OCI-LY7 (cell line): Measurements from ENCODE around the gene AGBL3. TPM values are rescaled to one million over a fixed set of nuclear protein-coding genes. Genes with fewer than 3 reads are reported as not detected.

Source experiments
- BruUV-seq: library from RNA; stranded (reverse); fragments of 400-500 nt; replicated peaks from 2 replicates; lab custom pipeline; 2021; lab: Mats Ljungman, UMichigan
- CTCF ChIA-PET: fragments of 300-600 bp; sonication (Branson Sonifier 250); formaldehyde crosslinking; loops from one replicate; lab custom pipeline; 2022; ENCODE audit warnings: antibody characterized with exemption; ENCODE audit not compliant: unreplicated experiment; lab: Charles Lee
- POLR2A ChIA-PET: fragments of 300-600 bp; sonication (Branson Sonifier 250); formaldehyde crosslinking; loops from one replicate; lab custom pipeline; 2022; ENCODE audit warnings: antibody characterized with exemption; lab: Charles Lee
- DNase-seq: peaks from one replicate; pipeline ENCODE4 v3.0.0-alpha.2; 2015; ENCODE audit warnings: low spot score
- H2AFZ ChIP-seq: fragments of 200-600 bp; sonication (generic), shearing (Covaris generic); 2 replicates; pipeline ENCODE4 v1.6.1; 2014; ENCODE audit warnings: mild to moderate bottlenecking, antibody characterized with exemption, low read length, moderate library complexity
- H3K27ac ChIP-seq: fragments of 200-600 bp; sonication (generic); 2 replicates; pipeline ENCODE4 v1.5.1; 2014; ENCODE audit warnings: mixed run types, low read depth, mild to moderate bottlenecking, moderate library complexity, low read length, inconsistent platforms; ENCODE audit not compliant: poor library complexity, severe bottlenecking
- H3K36me3 ChIP-seq: fragments of 200-600 bp; sonication (generic); 2 replicates; pipeline ENCODE4 v1.6.1; 2014; ENCODE audit warnings: mild to moderate bottlenecking, antibody characterized with exemption, low read length, moderate library complexity, mixed read lengths; ENCODE audit not compliant: insufficient read depth
- H3K4me1 ChIP-seq: fragments of 200-600 bp; sonication (generic); 2 replicates; pipeline ENCODE4 v1.5.1; 2014; ENCODE audit warnings: mild to moderate bottlenecking, low read length; ENCODE audit not compliant: insufficient read depth, poor library complexity, severe bottlenecking
- H3K4me2 ChIP-seq: fragments of 200-600 bp; sonication (generic); 2 replicates; pipeline ENCODE4 v1.6.1; 2014; ENCODE audit warnings: mild to moderate bottlenecking, low read length
- H3K4me3 ChIP-seq: fragments of 200-600 bp; sonication (generic); 2 replicates; pipeline ENCODE4 v1.5.1; 2014; ENCODE audit warnings: mild to moderate bottlenecking, low read depth, low read length; ENCODE audit not compliant: poor library complexity, severe bottlenecking
- H3K79me2 ChIP-seq: fragments of 200-600 bp; sonication (generic); 2 replicates; pipeline ENCODE4 v1.6.1; 2016; ENCODE audit warnings: low read depth, mild to moderate bottlenecking, low read length, moderate library complexity, mixed read lengths; ENCODE audit not compliant: insufficient read depth
- H3K9me2 ChIP-seq: fragments of 200-600 bp; sonication (generic); 2 replicates; pipeline ENCODE4 v1.6.1; 2016; ENCODE audit warnings: mild to moderate bottlenecking, low read length, mixed read lengths; ENCODE audit not compliant: insufficient read depth
- H3K9me3 ChIP-seq: fragments of 200-600 bp; sonication (generic); 2 replicates; pipeline ENCODE4 v1.6.1; 2014; ENCODE audit warnings: mild to moderate bottlenecking, mixed run types, low read length, mixed read lengths
- H4K20me1 ChIP-seq: fragments of 200-600 bp; sonication (generic); 2 replicates; pipeline ENCODE4 v1.6.1; 2014; ENCODE audit warnings: mild to moderate bottlenecking, antibody characterized with exemption, low read length, moderate library complexity, mixed read lengths; ENCODE audit not compliant: insufficient read depth
- CTCF ChIP-seq: fragments of 200-600 bp; sonication (generic); conservative IDR thresholded peaks from 2 replicates; pipeline ENCODE4 v1.5.1; 2014; ENCODE audit warnings: mild to moderate bottlenecking, antibody characterized with exemption, low read length, moderate library complexity, mixed read lengths
- EZH2phosphoT487 ChIP-seq: fragments of 200-600 bp; sonication (generic); IDR thresholded peaks from 2 replicates; pipeline ENCODE4 v1.6.1; 2018; ENCODE audit warnings: low read depth, borderline replicate concordance, mild to moderate bottlenecking, mixed run types, antibody characterized with exemption, low read length, moderate library complexity, mixed read lengths
- intact Hi-C: fragments of 100-400 bp; cut with micrococcal nuclease; formaldehyde crosslinking; loops from one replicate; pipeline ENCODE4 v1.10.0; 2022; ENCODE audit not compliant: unreplicated experiment
- total RNA-seq, 2 experiments: library from RNA; depleted of rRNA in 1 of 2; stranded (reverse); fragments of >200 nt in 1 of 2; shearing (Covaris generic) in 1 of 2; gene quantifications; 2 replicates each; pipeline ENCODE4 v1.2.3, GENCODE V29; 2014 to 2022

The AGBL3 gene
- total RNA-seq, 2 experiments from 2014 or later: 3.5 to 4.9 TPM

- Histone ChIP-seq H3K4me2 (no peak overlapping the region), H3K4me3 (no peak overlapping the region), H3K36me3 (no peaks in the 10 kb centered on the region), H3K9me2 (no peaks in the 10 kb centered on the region), H2AFZ (no peak overlapping the region), H3K4me1 (no peaks in the 10 kb centered on the region), H4K20me1 (no peaks in the 10 kb centered on the region), H3K27ac (no peak overlapping the region), H3K79me2 (no peaks in the 10 kb centered on the region), H3K9me3 (no peaks in the 10 kb centered on the region)
- CTCF ChIA-PET: no interaction called here
- BruUV-seq: no TSS peak
- DNase-seq: no peak
- intact Hi-C loops: no loop called here
- POLR2A ChIA-PET: interaction anchor here (0.6 to 0.8 kb wide), 2 partner anchors 34 to 298 kb away, joined by 3 to 4 read pairs; no protein-coding TSS in a partner anchor
- TF ChIP-seq EZH2phosphoT487 (no peak), CTCF (no peak)
These were observed 48.2 kb upstream of the AGBL3 start for GRCh38 chr7:134938141-134938540.

GRCh38 chr7:134939136-134939535 is 47.2 kb upstream of the AGBL3 start:
- intact Hi-C loops: no loop called here
- no peak for DNase-seq
- no peak for TF ChIP-seq EZH2phosphoT487
- no peak for TF ChIP-seq CTCF
- no peak overlapping the region for H2AFZ ChIP-seq
- no peak overlapping the region for H3K27ac ChIP-seq
- no TSS peak for BruUV-seq
- H3K4me1 ChIP-seq: no peaks in the 10 kb centered on the region
- no peaks in the 10 kb centered on the region for H3K9me3 ChIP-seq
- H3K9me2 ChIP-seq: no peaks in the 10 kb centered on the region
- no peak overlapping the region for H3K4me3 ChIP-seq
- ChIA-PET CTCF (no interaction called here), POLR2A (no interaction called here)
- no peak overlapping the region for H3K4me2 ChIP-seq
- no peaks in the 10 kb centered on the region for H4K20me1 ChIP-seq
- no peaks in the 10 kb centered on the region for H3K36me3 ChIP-seq
- H3K79me2 ChIP-seq: no peaks in the 10 kb centered on the region

- H3K9me2 ChIP-seq: no peaks in the 10 kb centered on the region
- no peak overlapping the region for H3K4me3 ChIP-seq
- H2AFZ ChIP-seq: no peak overlapping the region
- H3K9me3 ChIP-seq: no peaks in the 10 kb centered on the region
- BruUV-seq: no TSS peak
- H3K79me2 ChIP-seq: no peaks in the 10 kb centered on the region
- H3K4me2 ChIP-seq: no peak overlapping the region
- H3K4me1 ChIP-seq: no peaks in the 10 kb centered on the region
- no peaks in the 10 kb centered on the region for H3K36me3 ChIP-seq
- CTCF ChIA-PET: no interaction called here
- H4K20me1 ChIP-seq: no peaks in the 10 kb centered on the region
- POLR2A ChIA-PET: interaction anchor here (1.2 to 1.4 kb wide), 2 partner anchors 10 to 174 kb away, joined by 3 read pairs; no protein-coding TSS in a partner anchor
- TF ChIP-seq EZH2phosphoT487 (no peak), CTCF (no peak)
- no peak for DNase-seq
- no peak overlapping the region for H3K27ac ChIP-seq
- intact Hi-C loops: loop anchor here (5.0 to 10.0 kb wide), 2 partner anchors 78 to 506 kb away; no protein-coding TSS in a partner anchor
These were observed 45.6 kb upstream of the AGBL3 start for GRCh38 chr7:134940729-134941128.
